Endothelial cell of umbilical vein (primary cell): ENCODE results near the gene EHD1. TPM values are rescaled to one million over a fixed set of nuclear protein-coding genes. Genes with fewer than 3 reads are reported as not detected.

ENCODE experiments used
- BruUV-seq: library from RNA; stranded (reverse); fragments of 400-500 nt; replicated peaks from 2 replicates; lab custom pipeline; 2021; lab: Mats Ljungman, UMichigan
- CTCF ChIA-PET: fragments of 300-600, 350-600 bp; sonication (Branson Sonifier 250); formaldehyde crosslinking; loops from one replicate; lab custom pipeline; 2021; ENCODE audit warnings: antibody characterized with exemption, inconsistent platforms; lab: Charles Lee
- POLR2A ChIA-PET: fragments of 300-600, 350-600 bp; sonication (Branson Sonifier 250); formaldehyde crosslinking; loops from one replicate; lab custom pipeline; 2021; ENCODE audit warnings: antibody characterized with exemption, inconsistent platforms; lab: Charles Lee
- DNase-seq: peaks from one replicate; pipeline ENCODE4 v3.0.0-alpha.2; 2011; ENCODE audit warnings: low read depth, low spot score
- FAIRE-seq: peaks from 2 replicates; lab custom pipeline; 2011; peaks lifted over from hg19 to GRCh38; lab: Jason Lieb, UNC
- H2AFZ ChIP-seq: 2 replicates; pipeline ENCODE4 v1.6.0; 2012; ENCODE audit warnings: low read depth, low read length, control low read depth, inconsistent platforms
- H3K27ac ChIP-seq: 2 replicates; pipeline ENCODE4 v1.5.1; 2011; ENCODE audit warnings: low read depth, mild to moderate bottlenecking, control low read depth, low read length, moderate library complexity; ENCODE audit not compliant: insufficient read depth
- H3K27me3 ChIP-seq, 2 experiments: 2 replicates each; pipeline versions ENCODE4 v1.6.0 to v1.6.1; 2011; ENCODE audit warnings: low read length in 2 of 2, mixed read lengths in 1 of 2; ENCODE audit not compliant: control insufficient read depth in 2 of 2, insufficient read depth in 2 of 2
- H3K36me3 ChIP-seq, 2 experiments: 2 replicates in 1 of 2; 3 replicates in 1 of 2; pipeline ENCODE4 v1.5.1; 2011; ENCODE audit warnings: low read length in 2 of 2, mild to moderate bottlenecking in 1 of 2, moderate library complexity in 1 of 2; ENCODE audit not compliant: control insufficient read depth in 2 of 2, insufficient read depth in 2 of 2; ENCODE audit errors: extremely low read depth in 1 of 2
- H3K4me1 ChIP-seq: 3 replicates; pipeline ENCODE4 v1.5.1; 2011; ENCODE audit warnings: mild to moderate bottlenecking, low read length; ENCODE audit not compliant: control insufficient read depth, insufficient read depth; ENCODE audit errors: extremely low read depth
- H3K4me2 ChIP-seq: 2 replicates; pipeline ENCODE4 v1.6.1; 2011; ENCODE audit warnings: low read length, control low read depth, mixed read lengths; ENCODE audit not compliant: insufficient read depth
- H3K4me3 ChIP-seq, 3 experiments: fragments of 200-600 bp in 1 of 3; sonication (generic), shearing (Covaris generic) in 1 of 3; replicated peaks in 1 of 3; 2 replicates each; pipeline ENCODE4 v1.5.1; 2011 to 2016; ENCODE audit warnings: control low read depth in 3 of 3, low read length in 3 of 3, mild to moderate bottlenecking in 2 of 3, inconsistent platforms in 1 of 3, low read depth in 1 of 3, moderate library complexity in 1 of 3; ENCODE audit not compliant: insufficient read depth in 1 of 3
- H3K79me2 ChIP-seq: 2 replicates; pipeline ENCODE4 v1.6.0; 2012; ENCODE audit warnings: low read length, inconsistent platforms; ENCODE audit not compliant: control insufficient read depth, insufficient read depth
- H3K9ac ChIP-seq: replicated peaks from 2 replicates; pipeline ENCODE3; 2011; ENCODE audit warnings: low read length, control low read depth; ENCODE audit not compliant: insufficient read depth; ENCODE audit errors: extremely low read depth
- H3K9me1 ChIP-seq: replicated peaks from 3 replicates; pipeline ENCODE4 v1.6.0; 2011; ENCODE audit warnings: mild to moderate bottlenecking, low read length; ENCODE audit not compliant: control insufficient read depth, insufficient read depth; ENCODE audit errors: extremely low read depth
- H3K9me3 ChIP-seq: replicated peaks from 2 replicates; pipeline ENCODE4 v1.5.1; 2012; ENCODE audit warnings: low read length, inconsistent platforms; ENCODE audit not compliant: control insufficient read depth, insufficient read depth
- H4K20me1 ChIP-seq: replicated peaks from 2 replicates; pipeline ENCODE3; 2011; ENCODE audit warnings: mild to moderate bottlenecking, low read length; ENCODE audit not compliant: control insufficient read depth, insufficient read depth; ENCODE audit errors: extremely low read depth
- EZH2 ChIP-seq: IDR thresholded peaks from 2 replicates; pipeline ENCODE4 v1.6.1; 2012; ENCODE audit warnings: borderline replicate concordance, low read depth, mild to moderate bottlenecking, moderate library complexity, low read length, inconsistent platforms; ENCODE audit not compliant: severe bottlenecking
- FOS ChIP-seq: IDR thresholded peaks from 2 replicates; pipeline ENCODE4 v1.6.1; 2011; ENCODE audit warnings: mild to moderate bottlenecking, low read length, moderate library complexity, borderline replicate concordance; ENCODE audit not compliant: insufficient read depth
- GATA2 ChIP-seq: IDR thresholded peaks from 2 replicates; pipeline ENCODE4 v1.7.0; 2011; ENCODE audit warnings: low read depth, mild to moderate bottlenecking, moderate library complexity, mixed read lengths, low read length; ENCODE audit not compliant: insufficient read length, insufficient read depth
- JUN ChIP-seq: IDR thresholded peaks from 2 replicates; pipeline ENCODE4 v1.6.1; 2011; ENCODE audit warnings: borderline replicate concordance, low read depth; ENCODE audit not compliant: insufficient read length, insufficient read depth
- MYC ChIP-seq: IDR thresholded peaks from one replicate; pipeline ENCODE4 v1.6.1; 2011; ENCODE audit warnings: mild to moderate bottlenecking, low read depth, low read length
- POLR2A ChIP-seq: IDR thresholded peaks from 2 replicates; pipeline ENCODE4 v1.6.1; 2012; ENCODE audit warnings: low read depth, mild to moderate bottlenecking, control low read depth, low read length
- POLR2AphosphoS5 ChIP-seq: IDR thresholded peaks from 2 replicates; pipeline ENCODE4 v1.6.1; 2012; ENCODE audit warnings: low read depth, mild to moderate bottlenecking, control low read depth, low read length, moderate library complexity; ENCODE audit not compliant: insufficient read depth
- dilution Hi-C: fragments of 300-500 bp; cut with MboI; formaldehyde crosslinking; loops from one replicate; pipeline ENCODE4 v1.15.0; 2019; ENCODE audit warnings: low sequenced_read_pairs; ENCODE audit not compliant: extremely low pct_ligation_motif_present
- intact Hi-C: fragments of 100-400 bp; cut with micrococcal nuclease; formaldehyde crosslinking; loops from one replicate; pipeline ENCODE4 v1.10.0; 2022
- polyA plus RNA-seq, 4 experiments: library from polyadenylated mRNA; depleted of rRNA in 3 of 4; stranded (reverse) in 3 of 4; unstranded in 1 of 4; fragments of >200 nt; gene quantifications; 2 replicates each; pipeline versions ENCODE4 v1.2.1 to v1.2.3, GENCODE V29; 2011 to 2012; ENCODE audit warnings: missing spikeins in 1 of 4
- total RNA-seq: library from RNA; stranded (reverse); gene quantifications from 2 replicates; pipeline ENCODE4 v1.2.3, GENCODE V29; 2021
- TF ChIP-seq, protein P1 (sequence below): IDR thresholded peaks from 2 replicates; pipeline ENCODE4 v1.6.1; 2011; ENCODE audit not compliant: insufficient read depth, insufficient read length
- TF ChIP-seq, protein P2 (sequence below), 2 donors: IDR thresholded peaks; 1 replicate in 1 of 2; 2 replicates in 1 of 2; pipeline ENCODE4 v1.5.1; 2011; ENCODE audit warnings: low read length in 2 of 2, mild to moderate bottlenecking in 2 of 2, moderate library complexity in 2 of 2, control low read depth in 1 of 2, inconsistent platforms in 1 of 2, low read depth in 1 of 2; ENCODE audit not compliant: insufficient read depth in 1 of 2; ENCODE audit errors: extremely low read depth in 1 of 2

EHD1 gene
- total and polyA plus RNA-seq, 2 donors (not counting 3 experiments of a cell fraction or from before 2014, with no cell fraction given) = 109 to 136 TPM

- BruUV-seq = no TSS peak
- Histone ChIP-seq H3K79me2 (no peaks in the 10 kb centered on the region), H3K27ac (no peak overlapping the region), H3K9me3 (no peaks in the 10 kb centered on the region), H3K4me3 (no peak overlapping the region), H3K36me3 (no peaks in the 10 kb centered on the region), H3K9me1 (no peaks in the 10 kb centered on the region), H3K27me3 (no peaks in the 10 kb centered on the region), H4K20me1 (no peaks in the 10 kb centered on the region), H3K9ac (no peak overlapping the region), H2AFZ (no peak overlapping the region), H3K4me2 (no peak overlapping the region), H3K4me1 (no peaks in the 10 kb centered on the region)
- ChIA-PET POLR2A (no interaction called here), CTCF (interaction anchor here (1.1 to 2.2 kb wide), 3 partner anchors 10 to 50 kb away, joined by 3 to 6 read pairs (median 4); no protein-coding TSS in a partner anchor)
- intact Hi-C loops (no loop called here), dilution Hi-C loops (no loop called here)
- no peak for FAIRE-seq
- TF ChIP-seq GATA2 (no peak), POLR2AphosphoS5 (no peak), POLR2A (no peak), MYC (no peak), EZH2 (no peak), FOS (no peak), JUN (no peak)
- TF ChIP-seq, protein P1, sequence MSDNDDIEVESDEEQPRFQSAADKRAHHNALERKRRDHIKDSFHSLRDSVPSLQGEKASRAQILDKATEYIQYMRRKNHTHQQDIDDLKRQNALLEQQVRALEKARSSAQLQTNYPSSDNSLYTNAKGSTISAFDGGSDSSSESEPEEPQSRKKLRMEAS = no peak
- TF ChIP-seq, protein P2, sequence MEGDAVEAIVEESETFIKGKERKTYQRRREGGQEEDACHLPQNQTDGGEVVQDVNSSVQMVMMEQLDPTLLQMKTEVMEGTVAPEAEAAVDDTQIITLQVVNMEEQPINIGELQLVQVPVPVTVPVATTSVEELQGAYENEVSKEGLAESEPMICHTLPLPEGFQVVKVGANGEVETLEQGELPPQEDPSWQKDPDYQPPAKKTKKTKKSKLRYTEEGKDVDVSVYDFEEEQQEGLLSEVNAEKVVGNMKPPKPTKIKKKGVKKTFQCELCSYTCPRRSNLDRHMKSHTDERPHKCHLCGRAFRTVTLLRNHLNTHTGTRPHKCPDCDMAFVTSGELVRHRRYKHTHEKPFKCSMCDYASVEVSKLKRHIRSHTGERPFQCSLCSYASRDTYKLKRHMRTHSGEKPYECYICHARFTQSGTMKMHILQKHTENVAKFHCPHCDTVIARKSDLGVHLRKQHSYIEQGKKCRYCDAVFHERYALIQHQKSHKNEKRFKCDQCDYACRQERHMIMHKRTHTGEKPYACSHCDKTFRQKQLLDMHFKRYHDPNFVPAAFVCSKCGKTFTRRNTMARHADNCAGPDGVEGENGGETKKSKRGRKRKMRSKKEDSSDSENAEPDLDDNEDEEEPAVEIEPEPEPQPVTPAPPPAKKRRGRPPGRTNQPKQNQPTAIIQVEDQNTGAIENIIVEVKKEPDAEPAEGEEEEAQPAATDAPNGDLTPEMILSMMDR (IDR thresholded peaks at IDR 0.05; ENCODE audit: extremely low read depth in 1 of 2, insufficient read depth in 1 of 2, low read depth in 1 of 2, low read length in 2 of 2) = no peak
- no peak for DNase-seq
Measured at GRCh38 chr11:64837887-64838351, 40.5 kb downstream of the EHD1 start.
